Motor neuron (in vitro differentiated cells): Measurements from ENCODE around the gene RPA1. TPM values are rescaled to one million over a fixed set of nuclear protein-coding genes. Genes with fewer than 3 reads are reported as not detected.

Experiments used
- ATAC-seq, 8 experiments: fragments of 200-7000 bp; cut with Tn5 transposase; replicated peaks in 6 of 8; 2 replicates each; pipeline ENCODE4 v1.8.0; 2021; ENCODE audit warnings: mild to moderate bottlenecking in 8 of 8, moderate library complexity in 8 of 8
- H3K27ac ChIP-seq, 2 donors: fragments of 250-450 bp; sonication (Bioruptor Pico); 2 replicates each; pipeline ENCODE4 v1.9.0; 2021; ENCODE audit warnings: antibody characterized with exemption in 2 of 2, mild to moderate bottlenecking in 2 of 2, moderate library complexity in 1 of 2
- H3K4me1 ChIP-seq, 2 donors: fragments of 250-450 bp; sonication (Bioruptor Pico); replicated peaks in 1 of 2; 2 replicates each; pipeline ENCODE4 v1.6.1; 2021; ENCODE audit warnings: antibody characterized with exemption in 2 of 2, mild to moderate bottlenecking in 2 of 2, moderate library complexity in 1 of 2
- H3K4me3 ChIP-seq, 5 donors: fragments of 250-450 bp; sonication (Bioruptor Pico); 2 replicates each; pipeline ENCODE4 v1.9.0; 2021; ENCODE audit warnings: antibody characterized with exemption in 5 of 5, mild to moderate bottlenecking in 5 of 5, moderate library complexity in 4 of 5
- WGBS, 10 experiments: fragments of 450-650 bp; shearing (Covaris generic); methylation state at CpG; one replicate each; pipeline ENCODE4 v1.0.0; 2022; 5-methylcytosine and 5-hydroxymethylcytosine counted together
- in situ Hi-C, 9 experiments: fragments of 400-800 bp; cut with MboI; loops; one replicate each; pipeline ENCODE4 v1.15.0; 2021; ENCODE audit warnings: low sequenced_read_pairs in 9 of 9, low pct_unique_long_range_greater_than_20kb in 2 of 9; ENCODE audit not compliant: unreplicated experiment in 9 of 9
- total RNA-seq, 8 experiments: library from RNA; unstranded; fragments of 300-600 nt; gene quantifications; 2 replicates each; pipeline versions ENCODE4 v1.2.3 to v1.2.4, GENCODE V29; 2022

RPA1 gene
- total RNA-seq, 8 experiments from 2014 or later: 7.9 to 52.8 (median 16.9) TPM

DNA sequence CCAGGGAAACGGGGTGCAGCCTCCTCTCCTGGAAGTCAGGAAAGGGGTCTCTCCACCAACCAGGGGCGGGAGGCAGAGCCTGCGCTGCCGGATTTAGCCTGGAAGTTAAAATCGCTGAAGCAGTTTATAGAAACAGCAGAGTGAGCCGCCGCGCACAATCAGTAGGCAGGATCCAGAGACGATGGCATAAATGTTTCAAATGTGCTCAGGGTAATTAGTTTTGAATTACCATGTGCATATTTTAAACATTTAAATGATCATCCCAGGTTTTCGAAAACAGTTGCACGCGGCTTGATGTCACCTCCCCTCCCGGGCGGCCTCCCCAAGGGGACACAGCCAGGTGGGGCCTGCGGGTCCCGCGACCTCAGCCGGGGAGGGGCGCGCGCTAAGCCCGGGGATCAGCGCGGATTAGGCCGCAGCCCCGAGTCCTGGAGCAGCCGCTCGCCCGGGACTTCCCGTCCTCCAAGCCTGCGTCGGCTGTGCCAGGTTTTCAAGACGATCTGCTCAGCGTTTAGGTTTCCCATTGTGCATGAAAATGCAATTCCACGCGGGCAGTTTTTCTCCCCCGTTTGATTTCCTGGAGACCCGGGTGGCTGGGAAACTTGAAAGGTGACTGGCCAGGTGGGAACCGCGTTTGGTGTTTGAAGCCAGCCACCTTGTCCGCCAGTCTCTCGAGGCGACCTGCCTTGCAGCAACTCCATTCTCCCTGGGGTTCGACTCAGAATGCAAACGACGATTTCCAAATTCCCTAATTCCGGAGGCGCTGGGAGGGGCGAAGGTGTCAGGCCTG is 78.3 kb downstream of the RPA1 start:
- ATAC-seq: peak; percentile 25 to 78 (median 60)
- peak overlapping the region in 1 of 2 donors; percentile 28 for H3K27ac ChIP-seq
- peaks cover 36 to 57% of the 10 kb centered on the region in 2 donors for H3K4me1 ChIP-seq
- in situ Hi-C loops: loop anchor here in 5 of 9 experiments (5.0 to 25.0 kb wide), 5 partner anchors 117 to 379 kb away; partner anchors contain the start of genes RTN4RL1 (in 4 of the 5), DPH1 (in 3 of the 5) and OVCA2 (in 2 of the 5)
- peak overlapping the region; percentile 17 to 23 (median 19) for H3K4me3 ChIP-seq
- WGBS, 10 experiments: 0 to 17% (median 9%) methylated on average over 1 to 23 of the region's 49 CpGs; no CpG with 5 or more reads in 2 of the 10 experiments

DNA sequence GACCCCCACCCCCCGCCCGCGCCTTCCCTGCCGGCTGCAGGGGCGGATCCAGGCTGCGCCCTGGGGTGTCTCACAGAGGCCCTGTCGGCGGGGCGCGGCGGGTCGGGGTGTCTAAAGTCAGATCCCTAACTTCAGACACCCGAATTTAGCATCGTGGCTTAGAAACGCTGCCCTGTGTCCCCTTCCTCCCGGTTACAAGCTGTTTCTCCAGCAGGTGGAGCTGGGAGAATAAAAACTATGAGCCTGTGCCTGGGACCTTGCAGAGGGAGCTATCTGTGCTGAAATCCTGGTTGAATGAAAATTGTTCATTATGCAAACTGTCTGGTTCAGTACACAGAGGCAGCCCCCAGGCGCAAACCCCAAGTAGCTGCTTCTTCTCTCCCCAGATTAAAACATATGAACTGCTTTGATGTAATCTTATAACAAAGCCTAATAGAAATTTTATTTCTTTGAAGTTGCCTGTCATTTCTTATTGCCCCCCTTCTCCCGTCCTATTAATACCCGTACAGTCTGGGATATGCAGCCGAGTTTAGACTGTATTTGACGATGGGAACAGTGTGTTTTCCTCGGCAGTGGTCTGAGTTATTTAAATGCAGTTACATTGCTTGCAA is 79.0 kb downstream of the RPA1 start:
- in situ Hi-C loops: loop anchor here in 5 of 9 experiments (5.0 to 25.0 kb wide), 5 partner anchors 116 to 378 kb away; partner anchors contain the start of genes RTN4RL1 (in 4 of the 5), DPH1 (in 3 of the 5) and OVCA2 (in 2 of the 5)
- Histone ChIP-seq H3K27ac (peak overlapping the region in 1 of 2 donors; percentile 28), H3K4me1 (peaks cover 36 to 57% of the 10 kb centered on the region in 2 donors), H3K4me3 (peak overlapping the region; percentile 17 to 23 (median 19))
- ATAC-seq: peak; percentile 79 to 90 (median 87)
- WGBS, 10 experiments: 0 to 22% (median 0%) methylated on average over 1 to 12 of the region's 22 CpGs; no CpG with 5 or more reads in 2 of the 10 experiments

DNA sequence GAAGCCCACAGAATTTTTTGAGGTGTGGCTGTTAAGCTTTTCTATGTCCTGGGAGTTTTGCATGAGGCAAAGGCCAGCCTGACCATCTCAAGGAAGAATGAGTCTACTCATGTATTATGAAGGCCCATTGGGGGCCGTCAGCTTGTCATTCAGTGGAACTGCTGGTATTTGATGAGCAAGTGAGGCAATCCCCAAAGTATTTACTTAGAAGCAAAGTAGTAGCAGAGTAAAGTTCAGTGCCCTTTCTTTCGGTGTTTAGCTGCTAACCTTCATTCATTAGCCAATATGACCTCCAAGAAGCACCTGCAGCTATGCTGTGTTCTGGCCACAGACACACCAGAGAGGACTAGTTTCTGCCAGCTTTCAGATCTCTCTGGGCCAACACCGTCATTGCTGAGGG is 80.2 kb downstream of the RPA1 start:
- ATAC-seq: no peak
- H3K4me1 ChIP-seq: peaks cover 33 to 56% of the 10 kb centered on the region in 2 donors
- 64 to 83% (median 71%) methylated on average over 1 to 3 of the region's 3 CpGs; no CpG with 5 or more reads in 4 of the 10 experiments for WGBS, 10 experiments
- no peak overlapping the region for H3K27ac ChIP-seq
- in situ Hi-C loops: loop anchor here (5.0 to 25.0 kb wide), 5 partner anchors 115 to 377 kb away; partner anchors contain the start of genes RTN4RL1 (in 8 of the 9), DPH1 (in 3 of the 9) and OVCA2 (in 2 of the 9)
- no peak overlapping the region for H3K4me3 ChIP-seq

DNA sequence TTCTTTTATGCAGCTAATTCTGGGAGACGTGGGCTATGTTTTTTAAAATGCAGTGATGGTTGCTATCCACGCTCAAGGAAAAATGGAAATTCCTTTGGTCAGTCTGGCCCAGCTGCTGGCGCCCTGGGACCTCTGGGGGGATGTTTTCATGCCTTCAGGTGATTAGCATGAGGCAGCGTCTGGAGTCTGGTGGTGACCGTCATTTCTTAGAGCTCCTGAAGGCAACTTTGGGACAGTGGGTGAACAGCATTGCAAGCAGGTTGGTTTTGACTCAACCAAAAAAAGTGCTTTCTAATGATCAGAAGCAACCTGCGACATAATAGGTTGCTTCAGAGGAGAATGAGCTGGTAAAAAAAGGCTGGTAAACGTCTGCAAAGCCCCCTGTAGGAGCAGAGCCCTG is 82.3 kb downstream of the RPA1 start:
- WGBS, 10 experiments: 20 to 93% (median 50%) methylated on average over 1 to 6 of the region's 7 CpGs; no CpG with 5 or more reads in 2 of the 10 experiments
- in situ Hi-C loops: loop anchor here in 6 of 9 experiments (10.0 to 25.0 kb wide), 3 partner anchors 113 to 375 kb away; partner anchors contain the start of genes RTN4RL1 (in 6 of the 6), DPH1 (in 2 of the 6) and OVCA2 (in 2 of the 6)
- no peak for ATAC-seq
- H3K27ac ChIP-seq: no peak overlapping the region
- peaks cover 43 to 59% of the 10 kb centered on the region in 2 donors for H3K4me1 ChIP-seq
- no peak overlapping the region for H3K4me3 ChIP-seq

DNA sequence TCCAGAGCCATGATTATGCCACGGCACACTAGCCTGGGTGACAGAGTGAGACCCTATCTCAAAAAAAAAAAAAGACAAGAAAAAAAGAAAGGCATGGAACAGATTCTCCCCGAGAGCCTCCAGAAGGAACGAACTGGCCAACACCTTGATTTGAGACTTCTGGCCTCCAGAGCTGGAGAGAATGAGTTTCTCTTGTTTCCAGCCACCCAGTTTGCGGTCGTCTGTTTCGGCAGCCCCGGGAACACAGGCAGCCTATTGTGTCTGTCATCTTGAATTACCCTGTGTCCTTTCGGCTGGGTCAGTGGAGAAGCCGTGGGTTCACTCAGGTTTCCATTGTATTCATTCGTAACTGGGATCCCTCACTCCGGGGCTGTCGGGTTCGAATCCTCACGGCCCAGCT is 83.9 kb downstream of the RPA1 start:
- 60 to 93% (median 81%) methylated on average over 1 to 12 of the region's 14 CpGs; no CpG with 5 or more reads in 1 of the 10 experiments for WGBS, 10 experiments
- Histone ChIP-seq H3K4me1 (peaks cover 37 to 53% of the 10 kb centered on the region in 2 donors), H3K4me3 (no peak overlapping the region), H3K27ac (no peak overlapping the region)
- in situ Hi-C loops: loop anchor here in 6 of 9 experiments (10.0 to 25.0 kb wide), 3 partner anchors 111 to 374 kb away; partner anchors contain the start of genes RTN4RL1 (in 6 of the 6), DPH1 (in 2 of the 6) and OVCA2 (in 2 of the 6)
- no peak for ATAC-seq

DNA sequence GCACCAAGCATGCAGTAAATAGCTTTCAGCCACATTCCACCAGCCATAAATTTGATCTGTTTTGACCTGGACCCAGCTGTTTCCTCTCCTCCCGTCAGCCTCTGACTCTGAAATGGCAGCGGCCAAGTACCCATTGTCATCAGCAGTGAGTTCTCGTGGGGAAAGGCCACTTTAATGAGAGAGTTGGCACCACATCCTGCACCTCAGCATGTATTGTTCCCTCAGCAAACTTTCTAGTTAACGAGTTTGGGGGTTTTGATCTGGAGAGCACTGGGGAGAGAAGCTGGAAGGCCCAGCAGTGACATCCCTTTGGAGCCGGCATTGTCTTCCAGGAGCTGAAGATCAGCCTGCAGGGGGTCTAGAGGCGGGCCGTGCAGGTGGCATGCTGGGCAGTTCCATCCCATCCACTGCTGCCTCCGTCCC is 84.9 kb downstream of the RPA1 start:
- 20 to 61% (median 54%) methylated on average over 1 to 5 of the region's 8 CpGs; no CpG with 5 or more reads in 4 of the 10 experiments for WGBS, 10 experiments
- Histone ChIP-seq H3K4me3 (no peak overlapping the region), H3K4me1 (peaks cover 43 to 53% of the 10 kb centered on the region in 2 donors), H3K27ac (peak overlapping the region in 1 of 2 donors; percentile 82)
- in situ Hi-C loops: loop anchor here in 6 of 9 experiments (10.0 to 25.0 kb wide), 3 partner anchors 110 to 373 kb away; partner anchors contain the start of genes RTN4RL1 (in 6 of the 6), DPH1 (in 2 of the 6) and OVCA2 (in 2 of the 6)
- no peak for ATAC-seq

DNA sequence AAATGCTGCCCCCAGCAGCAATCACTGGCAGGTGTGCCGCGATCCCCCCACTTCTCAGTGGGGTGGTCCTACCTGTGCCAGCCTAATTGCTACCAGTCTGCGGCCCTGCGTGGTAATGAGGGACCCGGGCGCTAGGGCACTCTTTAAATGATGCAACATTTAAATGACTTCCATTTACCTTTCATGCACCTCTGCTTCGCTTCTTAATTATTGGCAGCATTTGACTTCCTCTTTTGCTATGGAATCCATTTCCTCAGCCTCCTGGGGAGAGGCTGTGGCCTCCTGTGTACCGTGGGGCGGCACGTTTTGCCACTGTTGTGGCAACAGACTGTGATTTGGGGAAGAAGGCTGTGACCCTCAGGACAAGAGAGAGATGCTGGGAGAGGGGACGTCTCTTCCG is 86.1 kb downstream of the RPA1 start:
- Histone ChIP-seq H3K4me1 (peaks cover 41 to 51% of the 10 kb centered on the region in 2 donors), H3K4me3 (no peak overlapping the region), H3K27ac (peak overlapping the region; percentile 77 to 82)
- in situ Hi-C loops: loop anchor here in 6 of 9 experiments (10.0 to 25.0 kb wide), 3 partner anchors 109 to 371 kb away; partner anchors contain the start of genes RTN4RL1 (in 6 of the 6), DPH1 (in 2 of the 6) and OVCA2 (in 2 of the 6)
- no peak for ATAC-seq
- 0 to 77% (median 56%) methylated on average over 1 to 10 of the region's 12 CpGs; no CpG with 5 or more reads in 3 of the 10 experiments for WGBS, 10 experiments

DNA sequence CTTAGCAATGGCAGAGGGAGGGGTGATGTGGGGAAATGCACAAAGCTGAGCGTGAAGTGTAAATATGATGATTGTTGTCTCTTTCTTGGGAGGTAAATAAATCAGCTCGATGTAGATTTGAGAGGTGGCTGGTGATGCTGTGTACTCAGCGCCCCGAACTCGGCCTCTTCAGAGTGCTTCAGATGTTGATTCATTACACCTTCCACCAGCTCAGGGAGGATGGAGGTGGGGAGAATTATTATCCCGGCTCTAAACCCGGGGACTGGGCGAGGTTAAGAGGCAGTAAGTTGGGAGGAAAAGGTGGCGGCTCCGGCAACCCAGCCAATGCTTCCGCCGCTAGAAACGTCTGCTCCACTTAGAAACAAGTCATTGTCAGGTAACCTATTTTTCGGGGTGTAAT is 86.5 kb downstream of the RPA1 start:
- 49 to 100% (median 67%) methylated on average over 1 to 12 of the region's 14 CpGs; no CpG with 5 or more reads in 1 of the 10 experiments for WGBS, 10 experiments
- peak in 5 of 8 experiments; percentile 64 to 82 (median 69) for ATAC-seq
- Histone ChIP-seq H3K4me1 (peaks cover 41 to 51% of the 10 kb centered on the region in 2 donors), H3K4me3 (no peak overlapping the region), H3K27ac (peak overlapping the region; percentile 77 to 82)
- in situ Hi-C loops: loop anchor here in 6 of 9 experiments (10.0 to 25.0 kb wide), 3 partner anchors 108 to 371 kb away; partner anchors contain the start of genes RTN4RL1 (in 6 of the 6), DPH1 (in 2 of the 6) and OVCA2 (in 2 of the 6)

DNA sequence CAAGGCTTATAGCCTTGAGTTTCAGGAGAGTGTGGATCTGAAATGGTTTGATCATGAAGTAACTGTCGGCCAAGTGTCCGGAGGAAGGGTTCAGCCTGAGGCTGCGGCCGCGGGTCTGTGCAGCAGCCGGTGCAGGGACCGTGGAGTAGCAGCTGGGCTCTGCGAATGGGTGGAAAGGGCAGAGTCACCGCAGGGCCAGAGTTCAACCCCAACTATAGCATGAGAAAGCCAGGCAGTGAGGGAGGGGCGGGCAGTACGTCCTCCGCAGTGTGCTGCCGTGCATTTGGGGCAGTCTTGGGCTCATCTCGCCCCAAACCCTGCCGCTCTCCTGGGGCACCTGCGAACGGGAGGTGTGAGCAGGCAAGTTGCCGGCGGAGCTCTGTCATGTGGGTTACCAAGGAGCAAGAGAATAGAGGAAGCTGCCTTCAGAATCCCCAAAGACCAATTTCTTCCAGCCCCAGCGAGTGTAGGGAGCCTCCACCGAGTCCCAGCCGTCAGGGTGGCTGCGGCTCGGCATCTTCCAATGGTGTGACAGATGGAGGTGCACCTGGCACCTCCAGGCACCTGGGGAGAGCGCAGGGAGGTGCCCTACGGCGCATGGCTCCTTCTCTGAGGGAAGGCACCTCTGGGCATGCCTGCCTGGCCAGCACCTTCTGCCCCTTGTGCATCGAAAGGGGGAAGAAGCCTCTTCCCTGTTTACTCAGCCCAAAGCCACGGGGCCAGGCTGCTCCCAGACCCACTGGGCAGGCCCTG is 87.3 kb downstream of the RPA1 start:
- in situ Hi-C loops: loop anchor here in 6 of 9 experiments (10.0 to 25.0 kb wide), 3 partner anchors 108 to 370 kb away; partner anchors contain the start of genes RTN4RL1 (in 6 of the 6), DPH1 (in 2 of the 6) and OVCA2 (in 2 of the 6)
- ATAC-seq: peak in 5 of 8 experiments; percentile 9 to 42 (median 41)
- no peak overlapping the region for H3K4me3 ChIP-seq
- H3K27ac ChIP-seq: peak overlapping the region; percentile 54 to 82
- peaks cover 41 to 51% of the 10 kb centered on the region in 2 donors for H3K4me1 ChIP-seq
- WGBS, 10 experiments: 49 to 100% (median 81%) methylated on average over 2 to 8 of the region's 29 CpGs; no CpG with 5 or more reads in 3 of the 10 experiments

DNA sequence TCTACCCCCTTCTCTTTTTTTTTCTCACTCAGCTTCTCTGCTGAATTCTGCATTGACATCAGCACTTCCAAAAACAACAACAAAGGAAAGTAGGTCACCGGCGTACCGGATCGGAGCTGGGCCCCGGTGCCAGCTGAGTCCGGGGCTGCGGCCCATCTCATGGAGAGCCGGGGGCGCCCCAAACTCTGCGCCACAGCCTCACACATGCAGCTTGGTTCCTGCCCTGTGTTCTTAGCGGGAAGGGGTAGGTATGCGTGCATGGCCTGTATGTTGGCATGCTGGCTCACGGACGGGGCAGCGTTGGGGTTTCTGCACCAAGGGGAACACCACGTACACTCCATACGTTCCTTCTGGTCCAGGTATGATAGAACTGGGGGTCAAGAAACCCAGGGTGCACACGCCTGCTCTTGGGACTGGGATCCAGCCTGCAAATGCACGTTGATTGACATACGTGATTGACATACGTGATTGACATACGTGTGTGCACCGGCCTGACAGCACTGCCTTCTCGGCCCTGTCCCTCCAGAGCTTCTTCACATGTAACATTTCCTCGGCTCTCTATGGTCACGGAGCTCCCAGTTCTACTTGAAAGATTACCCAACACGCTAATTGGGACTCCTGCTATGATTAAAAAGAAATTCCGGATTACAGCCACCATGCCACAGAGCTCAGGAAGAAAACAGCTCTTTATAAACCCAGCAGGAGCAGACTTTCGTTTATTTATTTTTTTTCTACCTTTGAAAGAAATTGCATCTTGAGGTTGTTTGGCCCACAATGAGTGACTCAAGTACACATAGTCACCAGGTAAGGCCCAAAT is 88.7 kb downstream of the RPA1 start:
- Histone ChIP-seq H3K4me3 (no peak overlapping the region), H3K27ac (peak overlapping the region; percentile 2 to 70), H3K4me1 (peaks cover 41 to 51% of the 10 kb centered on the region in 2 donors)
- WGBS, 10 experiments: 43 to 100% (median 90%) methylated on average over 1 to 13 of the region's 29 CpGs; no CpG with 5 or more reads in 1 of the 10 experiments
- no peak for ATAC-seq
- in situ Hi-C loops: loop anchor here in 6 of 9 experiments (10.0 to 25.0 kb wide), 3 partner anchors 106 to 369 kb away; partner anchors contain the start of genes RTN4RL1 (in 6 of the 6), DPH1 (in 2 of the 6) and OVCA2 (in 2 of the 6)
